SU-DHL-6 (cell line): ENCODE data around the gene ALPK1.

Experiments
- EZH2phosphoT487 ChIP-seq: fragments of 200-600 bp; sonication (generic), shearing (Covaris generic); conservative IDR thresholded peaks from 2 replicates; pipeline ENCODE4 v1.6.1; 2018; ENCODE audit warnings: mild to moderate bottlenecking, antibody characterized with exemption, low read length, moderate library complexity, mixed read lengths
- TF ChIP-seq, protein P1 (sequence below): fragments of 200-600 bp; sonication (generic); IDR thresholded peaks from one replicate; pipeline ENCODE4 v1.5.1; 2017; ENCODE audit warnings: antibody characterized with exemption, mild to moderate bottlenecking, low read length, moderate library complexity; ENCODE audit not compliant: insufficient read depth, poor library complexity, severe bottlenecking

GRCh38 chr4:112436987-112437386, 139.8 kb downstream of the ALPK1 start:
- TF ChIP-seq, protein P1, sequence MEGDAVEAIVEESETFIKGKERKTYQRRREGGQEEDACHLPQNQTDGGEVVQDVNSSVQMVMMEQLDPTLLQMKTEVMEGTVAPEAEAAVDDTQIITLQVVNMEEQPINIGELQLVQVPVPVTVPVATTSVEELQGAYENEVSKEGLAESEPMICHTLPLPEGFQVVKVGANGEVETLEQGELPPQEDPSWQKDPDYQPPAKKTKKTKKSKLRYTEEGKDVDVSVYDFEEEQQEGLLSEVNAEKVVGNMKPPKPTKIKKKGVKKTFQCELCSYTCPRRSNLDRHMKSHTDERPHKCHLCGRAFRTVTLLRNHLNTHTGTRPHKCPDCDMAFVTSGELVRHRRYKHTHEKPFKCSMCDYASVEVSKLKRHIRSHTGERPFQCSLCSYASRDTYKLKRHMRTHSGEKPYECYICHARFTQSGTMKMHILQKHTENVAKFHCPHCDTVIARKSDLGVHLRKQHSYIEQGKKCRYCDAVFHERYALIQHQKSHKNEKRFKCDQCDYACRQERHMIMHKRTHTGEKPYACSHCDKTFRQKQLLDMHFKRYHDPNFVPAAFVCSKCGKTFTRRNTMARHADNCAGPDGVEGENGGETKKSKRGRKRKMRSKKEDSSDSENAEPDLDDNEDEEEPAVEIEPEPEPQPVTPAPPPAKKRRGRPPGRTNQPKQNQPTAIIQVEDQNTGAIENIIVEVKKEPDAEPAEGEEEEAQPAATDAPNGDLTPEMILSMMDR = no peak
- no peak for TF ChIP-seq EZH2phosphoT487
